DND-41 (cell line): ENCODE measurements around the gene TIPARP.

ENCODE experiments used
- ATAC-seq: fragments of 200-7000 bp; cut with Tn5 transposase; 3 replicates; pipeline ENCODE4 v1.9.1; 2021; ENCODE audit warnings: low read depth; ENCODE audit not compliant: insufficient read depth
- DNase-seq: peaks from one replicate; pipeline ENCODE4 v3.0.0-alpha.2; 2020
- H2AFZ ChIP-seq: 2 replicates; pipeline ENCODE4 v1.6.0; 2012; ENCODE audit warnings: low read depth, low read length
- H3K27ac ChIP-seq: 2 replicates; pipeline ENCODE4 v1.5.1; 2012; ENCODE audit warnings: low read length, inconsistent platforms
- H3K27me3 ChIP-seq: fragments of 200-600 bp; sonication (generic); 2 replicates; pipeline ENCODE4 v1.6.0; 2012; ENCODE audit warnings: low read length, mild to moderate bottlenecking, inconsistent platforms; ENCODE audit not compliant: insufficient read depth, poor library complexity
- H3K36me3 ChIP-seq: 2 replicates; pipeline ENCODE4 v1.5.1; 2012; ENCODE audit warnings: low read length, inconsistent platforms; ENCODE audit not compliant: insufficient read depth
- H3K4me1 ChIP-seq: 2 replicates; pipeline ENCODE4 v1.5.1; 2012; ENCODE audit warnings: mild to moderate bottlenecking, low read length; ENCODE audit not compliant: insufficient read depth
- H3K4me2 ChIP-seq: 2 replicates; pipeline ENCODE4 v1.6.0; 2012; ENCODE audit warnings: mild to moderate bottlenecking, moderate library complexity, low read length, inconsistent platforms; ENCODE audit not compliant: insufficient read depth
- H3K4me3 ChIP-seq, 2 experiments: fragments of 200-600 bp in 1 of 2; shearing (Covaris generic) in 1 of 2; 2 replicates each; pipeline ENCODE4 v1.5.1; 2012 to 2016; ENCODE audit warnings: inconsistent platforms in 2 of 2, low read length in 2 of 2, mild to moderate bottlenecking in 2 of 2, low read depth in 1 of 2, moderate library complexity in 1 of 2
- H3K79me2 ChIP-seq: 2 replicates; pipeline ENCODE4 v1.6.0; 2012; ENCODE audit warnings: low read length, inconsistent platforms; ENCODE audit not compliant: insufficient read depth
- H3K9ac ChIP-seq: 2 replicates; pipeline ENCODE4 v1.6.0; 2012; ENCODE audit warnings: low read depth, mild to moderate bottlenecking, inconsistent platforms, low read length, moderate library complexity
- H3K9me3 ChIP-seq: 2 replicates; pipeline ENCODE4 v1.5.1; 2012; ENCODE audit warnings: low read length, moderate library complexity, mild to moderate bottlenecking, inconsistent platforms; ENCODE audit not compliant: insufficient read depth, severe bottlenecking
- H4K20me1 ChIP-seq: 2 replicates; pipeline ENCODE4 v1.6.0; 2012; ENCODE audit warnings: low read length; ENCODE audit not compliant: insufficient read depth
- EZH2 ChIP-seq: IDR thresholded peaks from 3 replicates; pipeline ENCODE4 v1.6.1; 2012; ENCODE audit warnings: borderline replicate concordance, low read depth, mild to moderate bottlenecking, moderate library complexity, low read length, inconsistent platforms; ENCODE audit not compliant: severe bottlenecking
- TF ChIP-seq, protein P1 (sequence below): IDR thresholded peaks from 2 replicates; pipeline ENCODE4 v1.5.1; 2012; ENCODE audit warnings: borderline replicate concordance, low read length, moderate library complexity, mild to moderate bottlenecking; ENCODE audit not compliant: poor library complexity, severe bottlenecking; ENCODE audit errors: extremely low read depth

TIPARP gene

DNA sequence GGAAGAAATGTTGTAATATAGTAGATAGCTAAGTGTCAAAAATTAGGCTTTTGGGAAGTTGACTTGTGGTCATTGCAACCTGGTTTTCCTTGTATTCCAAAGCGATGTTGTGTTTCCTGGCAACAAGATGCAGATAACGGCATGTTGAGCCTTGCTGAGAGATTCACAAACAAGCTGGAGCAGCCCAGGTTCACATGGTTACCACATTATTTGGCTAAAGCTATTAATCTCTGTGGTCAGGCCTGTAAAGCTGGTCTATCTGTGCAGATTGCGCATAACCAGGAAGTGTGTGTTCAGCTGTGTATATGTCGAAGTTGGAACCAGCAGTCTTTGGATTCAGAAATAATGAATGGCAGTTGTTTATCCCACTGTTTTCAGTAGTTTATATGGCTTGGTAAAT, 6.6 kb downstream of the TIPARP start:
- H3K4me2 ChIP-seq = peak overlapping the region; percentile 44; the same call in 1 of the 2 replicates
- H3K4me1 ChIP-seq = peaks cover 34% of the 10 kb centered on the region
- H4K20me1 ChIP-seq = peaks cover 39% of the 10 kb centered on the region
- H3K27me3 ChIP-seq = no peaks in the 10 kb centered on the region
- H2AFZ ChIP-seq = no peak overlapping the region
- no peaks in the 10 kb centered on the region for H3K9me3 ChIP-seq
- H3K79me2 ChIP-seq = peaks cover 91% of the 10 kb centered on the region
- TF ChIP-seq EZH2 = no peak
- TF ChIP-seq, protein P1, sequence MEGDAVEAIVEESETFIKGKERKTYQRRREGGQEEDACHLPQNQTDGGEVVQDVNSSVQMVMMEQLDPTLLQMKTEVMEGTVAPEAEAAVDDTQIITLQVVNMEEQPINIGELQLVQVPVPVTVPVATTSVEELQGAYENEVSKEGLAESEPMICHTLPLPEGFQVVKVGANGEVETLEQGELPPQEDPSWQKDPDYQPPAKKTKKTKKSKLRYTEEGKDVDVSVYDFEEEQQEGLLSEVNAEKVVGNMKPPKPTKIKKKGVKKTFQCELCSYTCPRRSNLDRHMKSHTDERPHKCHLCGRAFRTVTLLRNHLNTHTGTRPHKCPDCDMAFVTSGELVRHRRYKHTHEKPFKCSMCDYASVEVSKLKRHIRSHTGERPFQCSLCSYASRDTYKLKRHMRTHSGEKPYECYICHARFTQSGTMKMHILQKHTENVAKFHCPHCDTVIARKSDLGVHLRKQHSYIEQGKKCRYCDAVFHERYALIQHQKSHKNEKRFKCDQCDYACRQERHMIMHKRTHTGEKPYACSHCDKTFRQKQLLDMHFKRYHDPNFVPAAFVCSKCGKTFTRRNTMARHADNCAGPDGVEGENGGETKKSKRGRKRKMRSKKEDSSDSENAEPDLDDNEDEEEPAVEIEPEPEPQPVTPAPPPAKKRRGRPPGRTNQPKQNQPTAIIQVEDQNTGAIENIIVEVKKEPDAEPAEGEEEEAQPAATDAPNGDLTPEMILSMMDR = no peak
- ATAC-seq (no peak), DNase-seq (no peak)
- H3K4me3 ChIP-seq = no peak overlapping the region; a peak in 1 of 4 replicates
- H3K36me3 ChIP-seq = peaks cover 39% of the 10 kb centered on the region
- no peak overlapping the region for H3K9ac ChIP-seq
- no peak overlapping the region for H3K27ac ChIP-seq

DNA sequence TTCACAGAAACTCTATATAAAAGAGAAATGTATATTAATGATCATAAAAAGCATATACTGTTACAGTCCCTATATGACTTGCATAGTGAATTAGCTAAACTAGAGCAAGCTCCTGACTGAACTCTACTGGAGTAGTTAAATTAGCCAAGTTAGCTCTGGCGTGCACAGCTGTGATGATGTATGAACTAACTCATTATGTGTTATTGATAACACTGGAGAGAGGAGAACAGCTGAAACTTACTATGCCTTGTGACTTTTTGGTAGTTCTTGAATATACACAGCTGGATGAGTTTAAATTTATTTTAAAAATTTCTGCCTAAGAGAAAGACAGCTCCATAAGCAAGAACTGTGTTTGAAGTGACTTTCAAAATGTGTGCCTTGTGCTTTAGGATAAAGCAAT, 8.1 kb downstream of the TIPARP start:
- TF ChIP-seq EZH2 = no peak
- TF ChIP-seq, protein P1 = no peak
- no peaks in the 10 kb centered on the region for H3K27me3 ChIP-seq
- no peak overlapping the region for H3K27ac ChIP-seq
- peaks cover 38% of the 10 kb centered on the region for H3K36me3 ChIP-seq
- no peak overlapping the region for H3K4me3 ChIP-seq
- DNase-seq (no peak), ATAC-seq (no peak)
- peaks cover 21% of the 10 kb centered on the region for H3K4me1 ChIP-seq
- H2AFZ ChIP-seq = no peak overlapping the region
- peaks cover 84% of the 10 kb centered on the region for H3K79me2 ChIP-seq
- H4K20me1 ChIP-seq = peaks cover 30% of the 10 kb centered on the region
- H3K9ac ChIP-seq = no peak overlapping the region
- no peaks in the 10 kb centered on the region for H3K9me3 ChIP-seq
- no peak overlapping the region for H3K4me2 ChIP-seq

GRCh38 chr3:156682963-156683362, 8.6 kb downstream of the TIPARP start:
- DNase-seq = no peak
- Histone ChIP-seq H3K9me3 (no peaks in the 10 kb centered on the region), H3K36me3 (peaks cover 37% of the 10 kb centered on the region), H3K4me2 (no peak overlapping the region), H3K27me3 (no peaks in the 10 kb centered on the region), H3K27ac (no peak overlapping the region), H3K9ac (no peak overlapping the region), H3K4me3 (no peak overlapping the region), H4K20me1 (peaks cover 27% of the 10 kb centered on the region), H3K4me1 (peaks cover 18% of the 10 kb centered on the region), H3K79me2 (peaks cover 84% of the 10 kb centered on the region), H2AFZ (no peak overlapping the region)
- TF ChIP-seq EZH2 = no peak
- TF ChIP-seq, protein P1 = no peak
- no peak for ATAC-seq

GRCh38 chr3:156685198-156685597, 10.8 kb downstream of the TIPARP start:
- ATAC-seq = no peak
- peaks cover 75% of the 10 kb centered on the region for H3K79me2 ChIP-seq
- H3K9ac ChIP-seq = no peak overlapping the region
- no peak overlapping the region for H3K4me2 ChIP-seq
- no peak for DNase-seq
- H3K9me3 ChIP-seq = no peaks in the 10 kb centered on the region
- peaks cover 30% of the 10 kb centered on the region; the same call in 1 of the 2 replicates for H4K20me1 ChIP-seq
- no peak overlapping the region for H3K27ac ChIP-seq
- peaks cover 19% of the 10 kb centered on the region for H3K36me3 ChIP-seq
- H3K4me3 ChIP-seq = no peak overlapping the region
- no peak for TF ChIP-seq EZH2
- TF ChIP-seq, protein P1 = no peak
- no peak overlapping the region for H2AFZ ChIP-seq
- H3K4me1 ChIP-seq = peaks cover 8% of the 10 kb centered on the region; the same call in 1 of the 2 replicates
- no peaks in the 10 kb centered on the region for H3K27me3 ChIP-seq
